ENCODE results near the gene ZNF121. TPM values are rescaled to one million over a fixed set of nuclear protein-coding genes. Genes with fewer than 3 reads are reported as not detected.

ZNF121 gene
- total RNA-seq, 4 donors from 2014 or later, result 30.0 to 50.1 (median 37.9) TPM

GRCh38 chr19:9538183-9539058, 45.9 kb downstream of the ZNF121 start, which contains the start of gene ZNF426:
ZNF426 (minus strand) TSS chr19:9538645; CDS start chr19:9536232, 2,413 bp downstream.
- TF ChIP-seq CTCF (IDR thresholded peaks at IDR 0.05) (no peak), POLR2A (IDR thresholded peaks at IDR 0.05) (peak in 1 of 2 donors; percentile 51)
- Histone ChIP-seq H3K27ac (peak within 1 kb of the TSS; percentile 92 to 97 (median 94)), H3K9me3 (no peaks in the 10 kb centered on the region), H3K4me1 (peaks cover 6 to 11% of the 10 kb centered on the region in 2 donors), H3K4me3 (replicated peaks in 1 of 3) (peak within 1 kb of the TSS; percentile 53 to 86 (median 58)), H3K36me3 (peaks cover 25 to 29% of the 10 kb centered on the region in 2 donors), H3K27me3 (no peaks in the 10 kb centered on the region)
- intact Hi-C loops (cut with DNase I), result no loop called here
- DNase-seq, result peak; percentile 82 to 86
- WGBS, 2 donors, result 1 to 2% methylated on average over 40 to 49 of the region's 49 CpGs

- H3K4me1 ChIP-seq, result peaks cover 6 to 11% of the 10 kb centered on the region in 2 donors
- DNase-seq, result no peak
- no peak overlapping the region for H3K4me3 ChIP-seq (replicated peaks in 1 of 3)
- H3K27ac ChIP-seq, result no peak overlapping the region
- TF ChIP-seq POLR2A (IDR thresholded peaks at IDR 0.05) (no peak), CTCF (IDR thresholded peaks at IDR 0.05) (no peak)
- intact Hi-C loops (cut with DNase I), result no loop called here
- H3K27me3 ChIP-seq, result no peaks in the 10 kb centered on the region
- H3K9me3 ChIP-seq, result no peaks in the 10 kb centered on the region
- H3K36me3 ChIP-seq, result peaks cover 50 to 54% of the 10 kb centered on the region in 2 donors
- 97 to 100% methylated on average over 4 of the region's 4 CpGs for WGBS, 2 donors
Measured at GRCh38 chr19:9535934-9536333, 48.4 kb downstream of the ZNF121 start.

- Histone ChIP-seq H3K36me3 (peaks cover 90 to 93% of the 10 kb centered on the region in 2 donors), H3K27me3 (no peaks in the 10 kb centered on the region), H3K4me1 (peaks cover 0 to 3% of the 10 kb centered on the region in 2 donors), H3K9me3 (peaks cover 20% of the 10 kb centered on the region), H3K27ac (no peak overlapping the region), H3K4me3 (replicated peaks in 1 of 3) (no peak overlapping the region)
- intact Hi-C loops (cut with DNase I), result no loop called here
- WGBS, 2 donors, result 98 to 99% methylated on average over 4 of the region's 4 CpGs
- DNase-seq, result no peak
- TF ChIP-seq CTCF (IDR thresholded peaks at IDR 0.05), result no peak
- no peak for TF ChIP-seq POLR2A (IDR thresholded peaks at IDR 0.05)
Measured at GRCh38 chr19:9531933-9532332, 52.4 kb downstream of the ZNF121 start.

GRCh38 chr19:9528757-9529336, 55.5 kb downstream of the ZNF121 start:
- peaks cover 27% of the 10 kb centered on the region for H3K9me3 ChIP-seq
- no peaks in the 10 kb centered on the region for H3K27me3 ChIP-seq
- intact Hi-C loops (cut with DNase I), result loop anchor here (10.0 kb wide), 1 partner anchor 184 kb away; no protein-coding TSS in a partner anchor
- H3K36me3 ChIP-seq, result peaks cover 69 to 73% of the 10 kb centered on the region in 2 donors
- no peak overlapping the region for H3K27ac ChIP-seq
- TF ChIP-seq POLR2A (IDR thresholded peaks at IDR 0.05) (no peak), CTCF (IDR thresholded peaks at IDR 0.05) (no peak)
- H3K4me3 ChIP-seq (replicated peaks in 1 of 3), result no peak overlapping the region
- WGBS, 2 donors, result 98% methylated on average over 5 of the region's 5 CpGs
- H3K4me1 ChIP-seq, result no peaks in the 10 kb centered on the region
- DNase-seq, result no peak
